ENCODE results near the gene ENG.

Gene ENG

GRCh38 chr9:127778280-127779135 lies 76.0 kb downstream of the ENG start, which contains the start of gene SH2D3C:
Gene SH2D3C, minus strand, starts transcription at chr9:127778666. Its CDS starts 39 bp downstream, at chr9:127778627.
- TF ChIP-seq, protein P1, sequence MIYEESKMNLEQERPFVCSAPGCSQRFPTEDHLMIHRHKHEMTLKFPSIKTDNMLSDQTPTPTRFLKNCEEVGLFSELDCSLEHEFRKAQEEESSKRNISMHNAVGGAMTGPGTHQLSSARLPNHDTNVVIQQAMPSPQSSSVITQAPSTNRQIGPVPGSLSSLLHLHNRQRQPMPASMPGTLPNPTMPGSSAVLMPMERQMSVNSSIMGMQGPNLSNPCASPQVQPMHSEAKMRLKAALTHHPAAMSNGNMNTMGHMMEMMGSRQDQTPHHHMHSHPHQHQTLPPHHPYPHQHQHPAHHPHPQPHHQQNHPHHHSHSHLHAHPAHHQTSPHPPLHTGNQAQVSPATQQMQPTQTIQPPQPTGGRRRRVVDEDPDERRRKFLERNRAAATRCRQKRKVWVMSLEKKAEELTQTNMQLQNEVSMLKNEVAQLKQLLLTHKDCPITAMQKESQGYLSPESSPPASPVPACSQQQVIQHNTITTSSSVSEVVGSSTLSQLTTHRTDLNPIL (CRISPR knock-in tag; IDR thresholded peaks at IDR 0.05; ENCODE audit: low read depth), result no peak
- no peak for TF ChIP-seq TCF4 (CRISPR knock-in tag; IDR thresholded peaks at IDR 0.05; ENCODE audit: borderline replicate concordance)
- no peak for TF ChIP-seq CSDC2 (CRISPR knock-in tag; IDR thresholded peaks at IDR 0.05)
- no peak for TF ChIP-seq PATZ1 (CRISPR knock-in tag; IDR thresholded peaks at IDR 0.05; ENCODE audit: borderline replicate concordance)
- TF ChIP-seq ARNTL (CRISPR knock-in tag; IDR thresholded peaks at IDR 0.05; ENCODE audit: borderline replicate concordance, low read depth), result no peak
- TF ChIP-seq ZNF565 (CRISPR knock-in tag; conservative IDR thresholded peaks at IDR 0.05; ENCODE audit: low read depth), result no peak
- no peak for TF ChIP-seq TOX (CRISPR knock-in tag; IDR thresholded peaks at IDR 0.05; ENCODE audit: borderline replicate concordance)
- TF ChIP-seq, protein P2, sequence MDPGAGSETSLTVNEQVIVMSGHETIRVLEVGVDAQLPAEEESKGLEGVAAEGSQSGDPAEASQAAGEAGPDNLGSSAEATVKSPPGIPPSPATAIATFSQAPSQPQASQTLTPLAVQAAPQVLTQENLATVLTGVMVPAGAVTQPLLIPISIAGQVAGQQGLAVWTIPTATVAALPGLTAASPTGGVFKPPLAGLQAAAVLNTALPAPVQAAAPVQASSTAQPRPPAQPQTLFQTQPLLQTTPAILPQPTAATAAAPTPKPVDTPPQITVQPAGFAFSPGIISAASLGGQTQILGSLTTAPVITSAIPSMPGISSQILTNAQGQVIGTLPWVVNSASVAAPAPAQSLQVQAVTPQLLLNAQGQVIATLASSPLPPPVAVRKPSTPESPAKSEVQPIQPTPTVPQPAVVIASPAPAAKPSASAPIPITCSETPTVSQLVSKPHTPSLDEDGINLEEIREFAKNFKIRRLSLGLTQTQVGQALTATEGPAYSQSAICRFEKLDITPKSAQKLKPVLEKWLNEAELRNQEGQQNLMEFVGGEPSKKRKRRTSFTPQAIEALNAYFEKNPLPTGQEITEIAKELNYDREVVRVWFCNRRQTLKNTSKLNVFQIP (CRISPR knock-in tag; IDR thresholded peaks at IDR 0.05; ENCODE audit: borderline replicate concordance, low read depth), result no peak
- no peak for TF ChIP-seq SNAI2 (CRISPR knock-in tag; IDR thresholded peaks at IDR 0.05)
- no peak for TF ChIP-seq GLIS3 (CRISPR knock-in tag; IDR thresholded peaks at IDR 0.05)
- no peak for TF ChIP-seq PPARA (CRISPR knock-in tag; IDR thresholded peaks at IDR 0.05; ENCODE audit: borderline replicate concordance)
- no peak for TF ChIP-seq OSR1 (CRISPR knock-in tag; IDR thresholded peaks at IDR 0.05)
- TF ChIP-seq ZFP30 (CRISPR knock-in tag; IDR thresholded peaks at IDR 0.05), result no peak
- TF ChIP-seq ESRRG (CRISPR knock-in tag; IDR thresholded peaks at IDR 0.05), result no peak
- TF ChIP-seq TSHZ2 (CRISPR knock-in tag; IDR thresholded peaks at IDR 0.05), result no peak
- no peak for TF ChIP-seq ISL1 (CRISPR knock-in tag; IDR thresholded peaks at IDR 0.05)
- TF ChIP-seq, protein P3, sequence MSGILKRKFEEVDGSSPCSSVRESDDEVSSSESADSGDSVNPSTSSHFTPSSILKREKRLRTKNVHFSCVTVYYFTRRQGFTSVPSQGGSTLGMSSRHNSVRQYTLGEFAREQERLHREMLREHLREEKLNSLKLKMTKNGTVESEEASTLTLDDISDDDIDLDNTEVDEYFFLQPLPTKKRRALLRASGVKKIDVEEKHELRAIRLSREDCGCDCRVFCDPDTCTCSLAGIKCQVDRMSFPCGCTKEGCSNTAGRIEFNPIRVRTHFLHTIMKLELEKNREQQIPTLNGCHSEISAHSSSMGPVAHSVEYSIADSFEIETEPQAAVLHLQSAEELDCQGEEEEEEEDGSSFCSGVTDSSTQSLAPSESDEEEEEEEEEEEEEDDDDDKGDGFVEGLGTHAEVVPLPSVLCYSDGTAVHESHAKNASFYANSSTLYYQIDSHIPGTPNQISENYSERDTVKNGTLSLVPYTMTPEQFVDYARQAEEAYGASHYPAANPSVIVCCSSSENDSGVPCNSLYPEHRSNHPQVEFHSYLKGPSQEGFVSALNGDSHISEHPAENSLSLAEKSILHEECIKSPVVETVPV (CRISPR knock-in tag; IDR thresholded peaks at IDR 0.05), result no peak
- TF ChIP-seq BACH2 (CRISPR knock-in tag; IDR thresholded peaks at IDR 0.05; ENCODE audit: borderline replicate concordance), result no peak
- ATAC-seq, result no peak

- ATAC-seq, result no peak
- no peak for TF ChIP-seq SNAI2 (CRISPR knock-in tag; IDR thresholded peaks at IDR 0.05)
- TF ChIP-seq, protein P2 (CRISPR knock-in tag; IDR thresholded peaks at IDR 0.05; ENCODE audit: borderline replicate concordance, low read depth), result no peak
- TF ChIP-seq TCF4 (CRISPR knock-in tag; IDR thresholded peaks at IDR 0.05; ENCODE audit: borderline replicate concordance), result no peak
- no peak for TF ChIP-seq ZNF565 (CRISPR knock-in tag; conservative IDR thresholded peaks at IDR 0.05; ENCODE audit: low read depth)
- TF ChIP-seq ZNF8 (CRISPR knock-in tag; IDR thresholded peaks at IDR 0.05), result no peak
- TF ChIP-seq, protein P1 (CRISPR knock-in tag; IDR thresholded peaks at IDR 0.05; ENCODE audit: low read depth), result no peak
- TF ChIP-seq OSR1 (CRISPR knock-in tag; IDR thresholded peaks at IDR 0.05), result no peak
- no peak for TF ChIP-seq ZFP30 (CRISPR knock-in tag; IDR thresholded peaks at IDR 0.05)
- TF ChIP-seq ZFP3 (CRISPR knock-in tag; IDR thresholded peaks at IDR 0.05), result no peak
- TF ChIP-seq, protein P3 (CRISPR knock-in tag; IDR thresholded peaks at IDR 0.05), result no peak
- TF ChIP-seq CSDC2 (CRISPR knock-in tag; IDR thresholded peaks at IDR 0.05), result no peak
- TF ChIP-seq ZC3H10 (CRISPR knock-in tag; IDR thresholded peaks at IDR 0.05), result no peak
- TF ChIP-seq ESRRG (CRISPR knock-in tag; IDR thresholded peaks at IDR 0.05), result no peak
- TF ChIP-seq TOX (CRISPR knock-in tag; IDR thresholded peaks at IDR 0.05; ENCODE audit: borderline replicate concordance), result no peak
- no peak for TF ChIP-seq GLIS3 (CRISPR knock-in tag; IDR thresholded peaks at IDR 0.05)
These were observed 77.0 kb downstream of the ENG start for GRCh38 chr9:127777368-127777980.

Data from SK-N-SH treated with all-trans-retinoic acid at 6 μM for 48 hours (cell line).